ENCODE results near the gene RTF2.

GRCh38 chr20:56449459-56449858 is 19.0 kb upstream of the RTF2 start:
- TF ChIP-seq CTCF (IDR thresholded peaks at IDR 0.05; ENCODE audit: insufficient read depth, low read depth, low read length) (no peak), EZH2 (IDR thresholded peaks at IDR 0.05; ENCODE audit: insufficient read depth, low read length) (no peak)
